ENCODE results near the gene TMEM52. TPM values are rescaled to one million over a fixed set of nuclear protein-coding genes. Genes with fewer than 3 reads are reported as not detected.

TMEM52 gene
- polyA plus RNA-seq, 3 donors, result 2.3 TPM; not detected in 2

DNA sequence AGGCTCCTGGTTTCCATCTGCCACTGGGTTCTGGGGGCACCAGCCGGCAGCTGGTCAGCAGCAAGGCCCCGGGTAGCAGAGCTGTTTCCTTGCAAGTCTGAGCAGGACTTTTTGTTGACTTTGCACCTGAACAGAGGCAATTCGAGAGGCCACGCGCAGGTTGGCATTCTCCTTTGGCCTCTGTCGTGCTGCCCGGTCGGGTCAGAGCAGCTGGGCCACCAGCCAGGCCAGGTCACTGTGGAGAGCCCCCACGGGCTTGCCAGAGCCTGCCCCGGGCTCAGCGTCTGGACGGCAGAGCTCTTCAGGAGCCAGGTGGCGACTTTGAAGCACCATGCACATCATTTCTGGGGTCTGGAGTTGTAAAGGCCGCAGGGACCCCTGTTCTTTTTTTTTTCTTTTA is 28.4 kb upstream of the TMEM52 start:
- H3K4me3 Mint-ChIP-seq, result no peak overlapping the region
- TF ChIP-seq, protein P1, sequence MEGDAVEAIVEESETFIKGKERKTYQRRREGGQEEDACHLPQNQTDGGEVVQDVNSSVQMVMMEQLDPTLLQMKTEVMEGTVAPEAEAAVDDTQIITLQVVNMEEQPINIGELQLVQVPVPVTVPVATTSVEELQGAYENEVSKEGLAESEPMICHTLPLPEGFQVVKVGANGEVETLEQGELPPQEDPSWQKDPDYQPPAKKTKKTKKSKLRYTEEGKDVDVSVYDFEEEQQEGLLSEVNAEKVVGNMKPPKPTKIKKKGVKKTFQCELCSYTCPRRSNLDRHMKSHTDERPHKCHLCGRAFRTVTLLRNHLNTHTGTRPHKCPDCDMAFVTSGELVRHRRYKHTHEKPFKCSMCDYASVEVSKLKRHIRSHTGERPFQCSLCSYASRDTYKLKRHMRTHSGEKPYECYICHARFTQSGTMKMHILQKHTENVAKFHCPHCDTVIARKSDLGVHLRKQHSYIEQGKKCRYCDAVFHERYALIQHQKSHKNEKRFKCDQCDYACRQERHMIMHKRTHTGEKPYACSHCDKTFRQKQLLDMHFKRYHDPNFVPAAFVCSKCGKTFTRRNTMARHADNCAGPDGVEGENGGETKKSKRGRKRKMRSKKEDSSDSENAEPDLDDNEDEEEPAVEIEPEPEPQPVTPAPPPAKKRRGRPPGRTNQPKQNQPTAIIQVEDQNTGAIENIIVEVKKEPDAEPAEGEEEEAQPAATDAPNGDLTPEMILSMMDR (IDR thresholded peaks at IDR 0.05), result no peak
- 86% methylated on average over 14 of the region's 14 CpGs for WGBS (ENCODE audit: insufficient coverage)

DNA sequence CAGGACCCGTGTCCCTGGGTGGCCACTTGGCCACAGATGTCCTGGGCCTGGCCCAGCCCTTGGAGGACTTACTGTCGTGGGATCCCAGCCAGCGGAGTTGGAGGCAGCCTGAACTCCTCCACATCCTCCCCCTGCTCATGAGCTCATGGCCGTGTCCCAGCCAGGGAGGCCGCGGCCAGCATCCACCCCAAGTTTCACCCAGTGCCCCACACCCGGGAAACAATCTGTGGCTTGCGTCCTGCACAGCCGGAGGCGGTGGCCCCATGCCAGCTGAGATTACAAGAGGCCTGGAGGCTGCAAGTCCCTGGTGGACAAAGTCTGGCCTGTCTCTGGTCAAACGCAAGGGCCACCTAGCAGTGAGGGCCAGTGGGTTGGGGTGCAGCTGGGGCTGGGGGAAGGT is 27.5 kb upstream of the TMEM52 start:
- peaks cover 6% of the 10 kb centered on the region in 2 donors for H3K4me1 ChIP-seq (ENCODE audit: control insufficient read depth in 1 of 2, insufficient read depth in 2 of 2, low read length in 2 of 2)
- 89% methylated on average over 10 of the region's 11 CpGs for WGBS (ENCODE audit: insufficient coverage)
- H3K9me3 ChIP-seq (replicated peaks in 1 of 2; ENCODE audit: control insufficient read depth in 1 of 2, insufficient read depth in 1 of 2, low read length in 2 of 2), result peaks cover 6 to 10% of the 10 kb centered on the region in 2 donors
- H3K27ac ChIP-seq (ENCODE audit: low read depth in 1 of 2, low read length in 2 of 2), result no peak overlapping the region
- Mint-ChIP-seq H3K9me3 (peaks cover 3 to 18% (median 9%) of the 10 kb centered on the region in 7 donors), H3K4me3 (no peak overlapping the region), H3K36me3 (no peaks in the 10 kb centered on the region), H3K4me1 (peaks cover 6% of the 10 kb centered on the region), H3K27me3 (ENCODE audit: low read depth in 3 of 3) (peaks cover 4 to 15% (median 12%) of the 10 kb centered on the region in 3 donors), H3K27ac (no peak overlapping the region)
- H3K4me3 ChIP-seq (replicated peaks in 1 of 3; ENCODE audit: low read depth in 2 of 3, low read length in 3 of 3), result no peak overlapping the region
- no peaks in the 10 kb centered on the region for H4K20me1 ChIP-seq (ENCODE audit: insufficient read depth, low read length)
- intact Hi-C loops (cut with micrococcal nuclease), result no loop called here
- H3K79me2 ChIP-seq (ENCODE audit: insufficient read depth, low read length), result no peaks in the 10 kb centered on the region
- no peak overlapping the region for H3K9ac ChIP-seq (ENCODE audit: insufficient read depth, low read length, poor library complexity, severe bottlenecking)
- TF ChIP-seq, protein P1 (IDR thresholded peaks at IDR 0.05), result no peak
- H2AFZ ChIP-seq (ENCODE audit: insufficient read depth, low read depth, low read length, poor library complexity, severe bottlenecking), result no peak overlapping the region
- H3K4me2 ChIP-seq (replicated peaks; ENCODE audit: extremely low read depth, low read length, poor library complexity, severe bottlenecking), result no peak overlapping the region
- no peaks in the 10 kb centered on the region for H3K36me3 ChIP-seq (replicated peaks in 1 of 2; ENCODE audit: control insufficient read depth in 1 of 2, insufficient read depth in 2 of 2, low read length in 2 of 2)
- H3K27me3 ChIP-seq (ENCODE audit: control insufficient read depth in 2 of 2, insufficient read depth in 2 of 2, low read length in 2 of 2), result peaks cover 0 to 3% of the 10 kb centered on the region in 2 donors
- no peak for DNase-seq

More for the DNA sequence above, 28.4 kb upstream of the TMEM52 start:
- Histone ChIP-seq H3K9me3 (replicated peaks in 1 of 2; ENCODE audit: control insufficient read depth in 1 of 2, insufficient read depth in 1 of 2, low read length in 2 of 2) (peaks cover 6 to 12% of the 10 kb centered on the region in 2 donors), H3K4me2 (replicated peaks; ENCODE audit: extremely low read depth, low read length, poor library complexity, severe bottlenecking) (no peak overlapping the region), H4K20me1 (ENCODE audit: insufficient read depth, low read length) (no peaks in the 10 kb centered on the region), H3K79me2 (ENCODE audit: insufficient read depth, low read length) (no peaks in the 10 kb centered on the region), H3K27me3 (ENCODE audit: control insufficient read depth in 2 of 2, insufficient read depth in 2 of 2, low read length in 2 of 2) (peaks cover 0 to 4% of the 10 kb centered on the region in 2 donors), H3K36me3 (replicated peaks in 1 of 2; ENCODE audit: control insufficient read depth in 1 of 2, insufficient read depth in 2 of 2, low read length in 2 of 2) (no peaks in the 10 kb centered on the region), H3K27ac (ENCODE audit: low read depth in 1 of 2, low read length in 2 of 2) (no peak overlapping the region), H2AFZ (ENCODE audit: insufficient read depth, low read depth, low read length, poor library complexity, severe bottlenecking) (no peak overlapping the region), H3K4me3 (replicated peaks in 1 of 3; ENCODE audit: low read depth in 2 of 3, low read length in 3 of 3) (no peak overlapping the region), H3K9ac (ENCODE audit: insufficient read depth, low read length, poor library complexity, severe bottlenecking) (no peak overlapping the region), H3K4me1 (ENCODE audit: control insufficient read depth in 1 of 2, insufficient read depth in 2 of 2, low read length in 2 of 2) (peaks cover 6% of the 10 kb centered on the region in 2 donors)
- H3K36me3 Mint-ChIP-seq, result no peaks in the 10 kb centered on the region
- H3K27me3 Mint-ChIP-seq (ENCODE audit: low read depth in 3 of 3), result peaks cover 4 to 15% (median 12%) of the 10 kb centered on the region in 3 donors
- no peak for DNase-seq
- intact Hi-C loops (cut with micrococcal nuclease), result no loop called here
- no peak overlapping the region for H3K27ac Mint-ChIP-seq
- H3K4me1 Mint-ChIP-seq, result peaks cover 6% of the 10 kb centered on the region
- peaks cover 3 to 18% (median 9%) of the 10 kb centered on the region in 7 donors for H3K9me3 Mint-ChIP-seq
